Neural cell (in vitro differentiated cells): ENCODE results near the gene RNF145. TPM values are rescaled to one million over a fixed set of nuclear protein-coding genes. Genes with fewer than 3 reads are reported as not detected.

ENCODE experiments used
- H2AFZ ChIP-seq: fragments of 200-600, 300-800 bp; sonication (generic), shearing (Covaris generic); 2 replicates; pipeline ENCODE4 v1.6.0; 2014; ENCODE audit warnings: low read depth, mild to moderate bottlenecking, antibody characterized with exemption, low read length, moderate library complexity
- H3F3A ChIP-seq: fragments of 200-600 bp; shearing (Covaris generic); 2 replicates; pipeline ENCODE4 v1.6.1; 2016; ENCODE audit warnings: mild to moderate bottlenecking, moderate library complexity, mixed read lengths, antibody characterized with exemption, low read length; ENCODE audit not compliant: insufficient read depth, poor library complexity, severe bottlenecking
- H3K27ac ChIP-seq: fragments of 200-600, 300-800 bp; sonication (generic), shearing (Covaris generic); 2 replicates; pipeline ENCODE4 v1.5.1; 2014; ENCODE audit warnings: mild to moderate bottlenecking, low read length, moderate library complexity
- H3K27me3 ChIP-seq: fragments of 300-800, 200-600 bp; sonication (generic), shearing (Covaris generic); 2 replicates; pipeline ENCODE4 v1.6.0; 2014; ENCODE audit warnings: mild to moderate bottlenecking, low read depth, low read length, moderate library complexity; ENCODE audit not compliant: insufficient read depth
- H3K36me3 ChIP-seq: fragments of 300-800, 200-600 bp; sonication (generic), shearing (Covaris generic); 2 replicates; pipeline ENCODE4 v1.5.1; 2014; ENCODE audit warnings: mild to moderate bottlenecking, antibody characterized with exemption, low read length, moderate library complexity; ENCODE audit not compliant: insufficient read depth
- H3K4me2 ChIP-seq: fragments of 300-800, 200-600 bp; sonication (generic), shearing (Covaris generic); 2 replicates; pipeline ENCODE4 v1.6.0; 2014; ENCODE audit warnings: mild to moderate bottlenecking, low read length
- H3K4me3 ChIP-seq: fragments of 300-800, 200-600 bp; sonication (generic), shearing (Covaris generic); 2 replicates; pipeline ENCODE4 v1.5.1; 2014; ENCODE audit warnings: mild to moderate bottlenecking, low read length, moderate library complexity
- H3K79me2 ChIP-seq: fragments of 200-600 bp; shearing (Covaris generic); replicated peaks from 2 replicates; pipeline ENCODE4 v1.6.0; 2014; ENCODE audit warnings: mild to moderate bottlenecking, low read length, moderate library complexity; ENCODE audit not compliant: insufficient read depth
- H3K9ac ChIP-seq: fragments of 300-800, 200-600 bp; sonication (generic), shearing (Covaris generic); 2 replicates; pipeline ENCODE4 v1.6.1; 2016; ENCODE audit warnings: mild to moderate bottlenecking, low read length, mixed read lengths
- H3K9me2 ChIP-seq: fragments of 200-600 bp; shearing (Covaris generic); 2 replicates; pipeline ENCODE4 v1.6.1; 2016; ENCODE audit warnings: mild to moderate bottlenecking, low read length, mixed read lengths; ENCODE audit not compliant: insufficient read depth
- H3K9me3 ChIP-seq: fragments of 200-600, 300-800 bp; sonication (generic), shearing (Covaris generic); 2 replicates; pipeline ENCODE4 v1.6.1; 2016; ENCODE audit warnings: mild to moderate bottlenecking, mixed run types, low read length, moderate library complexity, mixed read lengths
- H4K20me1 ChIP-seq: fragments of 200-600 bp; shearing (Covaris generic); 2 replicates; pipeline ENCODE4 v1.6.1; 2016; ENCODE audit warnings: mild to moderate bottlenecking, mixed run types; ENCODE audit not compliant: insufficient read depth
- EP300 ChIP-seq: fragments of 450-650 bp; conservative IDR thresholded peaks from 2 replicates; pipeline ENCODE4 v1.6.1; 2014; ENCODE audit warnings: antibody characterized with exemption, mild to moderate bottlenecking, moderate library complexity; ENCODE audit not compliant: poor library complexity, severe bottlenecking
- EZH2 ChIP-seq: fragments of 200-600, 300-800 bp; shearing (Covaris generic), sonication (generic); IDR thresholded peaks from 2 replicates; pipeline ENCODE4 v1.6.1; 2014; ENCODE audit warnings: antibody characterized with exemption, low read length, borderline replicate concordance, mild to moderate bottlenecking; ENCODE audit not compliant: insufficient read depth, poor library complexity, severe bottlenecking
- MXI1 ChIP-seq: fragments of 450-650 bp; conservative IDR thresholded peaks from 2 replicates; pipeline ENCODE4 v1.6.1; 2014; ENCODE audit warnings: antibody characterized with exemption, mild to moderate bottlenecking; ENCODE audit not compliant: poor library complexity, severe bottlenecking
- POLR2AphosphoS5 ChIP-seq: IDR thresholded peaks from 2 replicates; pipeline ENCODE4 v1.6.1; 2012
- RAD21 ChIP-seq: fragments of 450-650 bp; conservative IDR thresholded peaks from 2 replicates; pipeline ENCODE4 v1.6.1; 2014; ENCODE audit warnings: antibody characterized with exemption, mild to moderate bottlenecking, moderate library complexity
- SMC3 ChIP-seq: fragments of 450-650 bp; conservative IDR thresholded peaks from 2 replicates; pipeline ENCODE4 v1.6.1; 2014; ENCODE audit warnings: antibody characterized with exemption, mild to moderate bottlenecking, moderate library complexity; ENCODE audit not compliant: poor library complexity
- TAF1 ChIP-seq: IDR thresholded peaks from 2 replicates; pipeline ENCODE4 v1.6.1; 2012; ENCODE audit warnings: low read depth
- polyA plus RNA-seq: library from polyadenylated mRNA; depleted of rRNA; stranded (reverse); fragments of >200 nt; gene quantifications from 2 replicates; pipeline ENCODE4 v1.2.3, GENCODE V29; 2014
- TF ChIP-seq, protein P1 (sequence below): fragments of 450-650 bp; IDR thresholded peaks from 2 replicates; pipeline ENCODE4 v1.5.1; 2014; ENCODE audit warnings: antibody characterized with exemption, mild to moderate bottlenecking, moderate library complexity; ENCODE audit not compliant: poor library complexity, severe bottlenecking
- TF ChIP-seq, protein P2 (sequence below): IDR thresholded peaks from 2 replicates; pipeline ENCODE4 v1.6.1; 2012; ENCODE audit warnings: borderline replicate concordance

Gene RNF145
- polyA plus RNA-seq, 1 donor from 2014 or later, result 52.4 TPM

DNA sequence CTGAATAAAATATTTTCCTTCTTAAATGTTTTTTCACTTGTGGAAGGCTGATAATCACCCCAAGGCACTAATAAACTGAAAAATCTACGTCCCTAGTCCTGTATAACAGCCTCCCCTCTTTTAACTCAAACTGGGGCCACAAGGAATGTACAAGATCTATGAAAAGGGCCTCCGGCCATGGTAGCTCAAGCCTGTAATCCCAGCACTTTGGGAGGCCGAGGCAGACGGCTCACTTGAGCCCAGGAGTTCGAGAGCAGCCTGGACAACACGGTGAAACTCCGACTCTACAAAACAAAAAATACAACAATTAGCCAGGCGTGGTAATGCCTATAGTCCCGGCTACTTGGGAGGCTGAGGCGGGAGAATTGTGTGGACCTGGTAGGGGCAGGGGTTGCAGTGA, 23.6 kb downstream of the RNF145 start:
- peaks cover 7% of the 10 kb centered on the region for H3K36me3 ChIP-seq
- H3K27me3 ChIP-seq, result no peaks in the 10 kb centered on the region
- H3K4me3 ChIP-seq, result no peak overlapping the region
- no peaks in the 10 kb centered on the region for H3K9me2 ChIP-seq
- H3K79me2 ChIP-seq, result peaks cover 10% of the 10 kb centered on the region
- TF ChIP-seq TAF1 (no peak), POLR2AphosphoS5 (no peak), RAD21 (no peak)
- TF ChIP-seq, protein P1, sequence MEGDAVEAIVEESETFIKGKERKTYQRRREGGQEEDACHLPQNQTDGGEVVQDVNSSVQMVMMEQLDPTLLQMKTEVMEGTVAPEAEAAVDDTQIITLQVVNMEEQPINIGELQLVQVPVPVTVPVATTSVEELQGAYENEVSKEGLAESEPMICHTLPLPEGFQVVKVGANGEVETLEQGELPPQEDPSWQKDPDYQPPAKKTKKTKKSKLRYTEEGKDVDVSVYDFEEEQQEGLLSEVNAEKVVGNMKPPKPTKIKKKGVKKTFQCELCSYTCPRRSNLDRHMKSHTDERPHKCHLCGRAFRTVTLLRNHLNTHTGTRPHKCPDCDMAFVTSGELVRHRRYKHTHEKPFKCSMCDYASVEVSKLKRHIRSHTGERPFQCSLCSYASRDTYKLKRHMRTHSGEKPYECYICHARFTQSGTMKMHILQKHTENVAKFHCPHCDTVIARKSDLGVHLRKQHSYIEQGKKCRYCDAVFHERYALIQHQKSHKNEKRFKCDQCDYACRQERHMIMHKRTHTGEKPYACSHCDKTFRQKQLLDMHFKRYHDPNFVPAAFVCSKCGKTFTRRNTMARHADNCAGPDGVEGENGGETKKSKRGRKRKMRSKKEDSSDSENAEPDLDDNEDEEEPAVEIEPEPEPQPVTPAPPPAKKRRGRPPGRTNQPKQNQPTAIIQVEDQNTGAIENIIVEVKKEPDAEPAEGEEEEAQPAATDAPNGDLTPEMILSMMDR, result no peak
- TF ChIP-seq, protein P2, sequence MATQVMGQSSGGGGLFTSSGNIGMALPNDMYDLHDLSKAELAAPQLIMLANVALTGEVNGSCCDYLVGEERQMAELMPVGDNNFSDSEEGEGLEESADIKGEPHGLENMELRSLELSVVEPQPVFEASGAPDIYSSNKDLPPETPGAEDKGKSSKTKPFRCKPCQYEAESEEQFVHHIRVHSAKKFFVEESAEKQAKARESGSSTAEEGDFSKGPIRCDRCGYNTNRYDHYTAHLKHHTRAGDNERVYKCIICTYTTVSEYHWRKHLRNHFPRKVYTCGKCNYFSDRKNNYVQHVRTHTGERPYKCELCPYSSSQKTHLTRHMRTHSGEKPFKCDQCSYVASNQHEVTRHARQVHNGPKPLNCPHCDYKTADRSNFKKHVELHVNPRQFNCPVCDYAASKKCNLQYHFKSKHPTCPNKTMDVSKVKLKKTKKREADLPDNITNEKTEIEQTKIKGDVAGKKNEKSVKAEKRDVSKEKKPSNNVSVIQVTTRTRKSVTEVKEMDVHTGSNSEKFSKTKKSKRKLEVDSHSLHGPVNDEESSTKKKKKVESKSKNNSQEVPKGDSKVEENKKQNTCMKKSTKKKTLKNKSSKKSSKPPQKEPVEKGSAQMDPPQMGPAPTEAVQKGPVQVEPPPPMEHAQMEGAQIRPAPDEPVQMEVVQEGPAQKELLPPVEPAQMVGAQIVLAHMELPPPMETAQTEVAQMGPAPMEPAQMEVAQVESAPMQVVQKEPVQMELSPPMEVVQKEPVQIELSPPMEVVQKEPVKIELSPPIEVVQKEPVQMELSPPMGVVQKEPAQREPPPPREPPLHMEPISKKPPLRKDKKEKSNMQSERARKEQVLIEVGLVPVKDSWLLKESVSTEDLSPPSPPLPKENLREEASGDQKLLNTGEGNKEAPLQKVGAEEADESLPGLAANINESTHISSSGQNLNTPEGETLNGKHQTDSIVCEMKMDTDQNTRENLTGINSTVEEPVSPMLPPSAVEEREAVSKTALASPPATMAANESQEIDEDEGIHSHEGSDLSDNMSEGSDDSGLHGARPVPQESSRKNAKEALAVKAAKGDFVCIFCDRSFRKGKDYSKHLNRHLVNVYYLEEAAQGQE, result no peak
- H2AFZ ChIP-seq, result no peak overlapping the region
- no peak overlapping the region for H3K4me2 ChIP-seq
- no peaks in the 10 kb centered on the region for H3K9me3 ChIP-seq
- H3K9ac ChIP-seq, result no peak overlapping the region
- no peaks in the 10 kb centered on the region for H3F3A ChIP-seq
- H3K27ac ChIP-seq, result no peak overlapping the region
- H4K20me1 ChIP-seq, result no peaks in the 10 kb centered on the region

DNA sequence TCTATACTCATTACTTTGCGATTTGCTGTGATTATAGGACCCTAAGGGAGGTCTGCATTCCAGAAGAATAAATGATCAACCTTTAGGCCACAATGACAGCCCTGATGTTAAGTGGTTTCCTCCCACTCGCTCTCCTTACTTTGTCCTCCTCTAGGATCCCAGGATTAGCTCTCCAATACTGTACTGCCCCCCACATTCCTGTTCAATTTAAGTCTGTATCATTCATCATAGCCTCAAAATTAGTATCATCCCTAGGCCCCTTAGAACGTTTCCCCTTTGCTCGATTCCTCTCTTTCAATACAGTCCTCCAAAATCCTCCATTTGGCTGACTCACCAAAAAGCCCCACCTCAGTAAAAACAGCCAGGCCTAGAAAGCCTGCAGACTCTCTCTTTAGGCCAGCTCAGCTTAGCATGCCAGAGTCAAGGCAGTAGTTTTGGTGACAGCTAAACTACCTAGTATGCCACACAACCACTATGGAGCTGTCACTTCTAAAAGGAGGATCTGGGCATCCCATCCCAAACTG, 24.4 kb downstream of the RNF145 start:
- no peaks in the 10 kb centered on the region for H3F3A ChIP-seq
- no peak overlapping the region for H2AFZ ChIP-seq
- H3K27ac ChIP-seq, result no peak overlapping the region
- no peaks in the 10 kb centered on the region for H4K20me1 ChIP-seq
- TF ChIP-seq, protein P1, result no peak
- no peak for TF ChIP-seq SMC3
- no peak for TF ChIP-seq RAD21
- TF ChIP-seq EZH2, result no peak
- TF ChIP-seq TAF1, result no peak
- no peak for TF ChIP-seq POLR2AphosphoS5
- TF ChIP-seq MXI1, result no peak
- TF ChIP-seq, protein P2, result no peak
- no peak for TF ChIP-seq EP300
- H3K36me3 ChIP-seq, result peaks cover 7% of the 10 kb centered on the region
- no peaks in the 10 kb centered on the region for H3K27me3 ChIP-seq
- no peak overlapping the region for H3K4me3 ChIP-seq
- no peaks in the 10 kb centered on the region for H3K9me3 ChIP-seq
- H3K9me2 ChIP-seq, result no peaks in the 10 kb centered on the region
- H3K9ac ChIP-seq, result no peak overlapping the region
- H3K79me2 ChIP-seq, result peaks cover 10% of the 10 kb centered on the region
- no peak overlapping the region for H3K4me2 ChIP-seq
